ENCODE measurements around the gene SGCA. TPM values are rescaled to one million over a fixed set of nuclear protein-coding genes. Genes with fewer than 3 reads are reported as not detected.

Gene SGCA
- total RNA-seq, 1 donor from 2014 or later, result not detected

DNA sequence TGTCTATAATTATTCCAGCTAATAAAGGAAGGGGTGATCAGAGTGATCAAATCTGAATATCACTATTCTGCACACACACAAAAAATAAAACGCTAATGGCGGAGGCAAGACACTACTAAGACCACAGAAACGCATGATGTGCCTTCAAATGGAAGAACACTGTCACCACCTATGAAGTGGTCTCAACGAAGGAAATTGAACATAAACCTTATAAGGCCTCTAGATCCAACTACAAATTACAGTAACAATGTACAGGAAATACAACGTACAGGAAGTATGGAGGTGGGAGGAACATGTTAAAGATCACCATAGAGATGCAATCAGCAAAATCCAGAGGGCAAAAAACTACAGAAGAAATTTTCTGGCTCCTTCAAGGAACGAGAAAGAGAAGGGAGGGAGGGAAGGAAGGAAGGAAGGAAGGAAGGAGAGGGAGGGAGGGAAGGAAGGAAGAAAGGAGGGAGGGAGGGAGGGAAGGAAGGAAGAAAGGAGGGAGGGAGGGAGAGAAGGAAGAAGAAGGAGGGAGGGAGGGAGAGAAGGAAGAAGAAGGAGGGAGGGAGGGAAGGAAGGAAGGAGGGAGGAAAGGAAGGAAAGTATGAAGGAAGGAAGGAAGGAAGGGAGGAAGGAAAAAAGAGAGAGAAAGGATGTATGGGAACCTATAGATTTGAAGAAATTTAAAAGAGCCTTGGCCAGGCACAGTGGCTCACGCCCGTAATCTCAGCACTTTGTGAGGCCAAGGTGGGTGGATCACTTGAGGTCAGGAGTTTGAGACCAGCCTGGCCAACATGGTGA, 3.1 kb upstream of the SGCA start:
- H3K36me3 Mint-ChIP-seq (ENCODE audit: low read depth, unreplicated experiment), result peaks cover 4% of the 10 kb centered on the region
- no peak overlapping the region for H3K4me3 Mint-ChIP-seq (ENCODE audit: unreplicated experiment)
- peaks cover 17% of the 10 kb centered on the region for H3K4me1 Mint-ChIP-seq (ENCODE audit: unreplicated experiment)
- DNase-seq (ENCODE audit: low spot score), result no peak
- H3K27me3 Mint-ChIP-seq (ENCODE audit: unreplicated experiment), result peaks cover 8% of the 10 kb centered on the region
- no peaks in the 10 kb centered on the region for H3K9me3 Mint-ChIP-seq (ENCODE audit: unreplicated experiment)
- peak overlapping the region; percentile 7 for H3K27ac Mint-ChIP-seq (ENCODE audit: unreplicated experiment)
- TF ChIP-seq, protein P1, sequence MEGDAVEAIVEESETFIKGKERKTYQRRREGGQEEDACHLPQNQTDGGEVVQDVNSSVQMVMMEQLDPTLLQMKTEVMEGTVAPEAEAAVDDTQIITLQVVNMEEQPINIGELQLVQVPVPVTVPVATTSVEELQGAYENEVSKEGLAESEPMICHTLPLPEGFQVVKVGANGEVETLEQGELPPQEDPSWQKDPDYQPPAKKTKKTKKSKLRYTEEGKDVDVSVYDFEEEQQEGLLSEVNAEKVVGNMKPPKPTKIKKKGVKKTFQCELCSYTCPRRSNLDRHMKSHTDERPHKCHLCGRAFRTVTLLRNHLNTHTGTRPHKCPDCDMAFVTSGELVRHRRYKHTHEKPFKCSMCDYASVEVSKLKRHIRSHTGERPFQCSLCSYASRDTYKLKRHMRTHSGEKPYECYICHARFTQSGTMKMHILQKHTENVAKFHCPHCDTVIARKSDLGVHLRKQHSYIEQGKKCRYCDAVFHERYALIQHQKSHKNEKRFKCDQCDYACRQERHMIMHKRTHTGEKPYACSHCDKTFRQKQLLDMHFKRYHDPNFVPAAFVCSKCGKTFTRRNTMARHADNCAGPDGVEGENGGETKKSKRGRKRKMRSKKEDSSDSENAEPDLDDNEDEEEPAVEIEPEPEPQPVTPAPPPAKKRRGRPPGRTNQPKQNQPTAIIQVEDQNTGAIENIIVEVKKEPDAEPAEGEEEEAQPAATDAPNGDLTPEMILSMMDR (IDR thresholded peaks at IDR 0.05; ENCODE audit: unreplicated experiment), result no peak

DNA sequence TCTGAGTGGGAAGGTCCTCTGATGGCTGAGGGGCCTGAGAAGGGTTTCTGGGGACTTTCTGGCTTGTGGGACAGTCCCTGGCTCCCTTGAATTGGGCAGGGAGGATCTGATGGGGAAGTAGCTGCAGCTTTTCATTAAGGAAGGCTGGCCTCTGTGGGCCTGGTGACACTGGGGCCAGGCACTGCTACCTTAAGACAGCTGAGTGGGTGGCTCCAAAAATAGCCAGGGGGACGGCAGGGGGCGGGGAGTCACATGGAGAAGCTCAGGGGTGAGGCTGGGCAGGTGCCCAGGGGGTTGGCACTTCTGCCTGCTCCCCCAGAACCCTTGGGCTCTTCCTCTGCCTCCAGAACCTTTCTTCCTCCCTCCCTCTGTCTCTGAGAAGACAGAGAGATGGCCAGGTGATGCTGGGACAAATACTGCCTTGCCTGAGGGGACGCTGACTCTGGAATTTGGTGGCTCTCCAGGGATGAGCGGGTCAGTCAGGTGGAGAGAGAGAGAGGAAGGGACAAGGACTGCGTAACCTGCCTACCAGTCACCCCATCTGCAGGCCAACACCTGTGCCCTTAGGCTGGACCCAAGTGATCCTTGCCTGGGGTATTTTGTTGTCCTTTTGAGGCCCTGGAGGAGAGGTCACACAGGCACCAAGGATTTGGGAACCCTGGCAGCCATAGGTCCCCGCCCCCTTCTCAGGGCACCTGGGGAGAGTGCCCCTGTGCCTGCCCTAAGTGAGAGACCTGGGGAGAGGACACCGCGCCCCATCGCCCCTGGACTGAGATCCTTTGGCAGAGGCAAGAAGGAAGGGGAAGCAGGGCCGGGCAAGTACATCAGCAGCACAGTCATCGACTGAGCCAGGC, 1.7 kb upstream of the SGCA start:
- Mint-ChIP-seq H3K27ac (ENCODE audit: unreplicated experiment) (peak overlapping the region; percentile 70), H3K9me3 (ENCODE audit: unreplicated experiment) (no peaks in the 10 kb centered on the region), H3K4me3 (ENCODE audit: unreplicated experiment) (no peak overlapping the region), H3K36me3 (ENCODE audit: low read depth, unreplicated experiment) (peaks cover 4% of the 10 kb centered on the region), H3K27me3 (ENCODE audit: unreplicated experiment) (peaks cover 8% of the 10 kb centered on the region), H3K4me1 (ENCODE audit: unreplicated experiment) (peaks cover 21% of the 10 kb centered on the region)
- no peak for DNase-seq (ENCODE audit: low spot score)
- TF ChIP-seq, protein P1 (IDR thresholded peaks at IDR 0.05; ENCODE audit: unreplicated experiment), result no peak

DNA sequence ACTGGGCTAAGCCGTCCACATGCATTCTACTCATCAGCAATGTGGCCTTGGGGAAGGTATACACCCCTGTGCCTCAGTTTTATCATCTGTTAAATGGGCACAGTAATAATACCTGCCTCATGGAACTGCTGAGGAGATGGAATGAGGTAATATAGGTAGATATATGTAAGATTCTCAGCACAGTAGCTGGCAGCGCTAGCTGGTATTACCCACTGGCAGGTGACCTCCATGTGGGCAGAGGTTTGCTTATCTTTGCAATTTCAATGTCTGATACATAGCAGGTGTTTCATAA, 1.2 kb upstream of the SGCA start:
- H3K27ac Mint-ChIP-seq (ENCODE audit: unreplicated experiment), result no peak overlapping the region
- no peak overlapping the region for H3K4me3 Mint-ChIP-seq (ENCODE audit: unreplicated experiment)
- H3K36me3 Mint-ChIP-seq (ENCODE audit: low read depth, unreplicated experiment), result peaks cover 8% of the 10 kb centered on the region
- peaks cover 11% of the 10 kb centered on the region for H3K27me3 Mint-ChIP-seq (ENCODE audit: unreplicated experiment)
- H3K9me3 Mint-ChIP-seq (ENCODE audit: unreplicated experiment), result no peaks in the 10 kb centered on the region
- DNase-seq (ENCODE audit: low spot score), result no peak
- peaks cover 21% of the 10 kb centered on the region for H3K4me1 Mint-ChIP-seq (ENCODE audit: unreplicated experiment)
- TF ChIP-seq, protein P1 (IDR thresholded peaks at IDR 0.05; ENCODE audit: unreplicated experiment), result no peak

DNA sequence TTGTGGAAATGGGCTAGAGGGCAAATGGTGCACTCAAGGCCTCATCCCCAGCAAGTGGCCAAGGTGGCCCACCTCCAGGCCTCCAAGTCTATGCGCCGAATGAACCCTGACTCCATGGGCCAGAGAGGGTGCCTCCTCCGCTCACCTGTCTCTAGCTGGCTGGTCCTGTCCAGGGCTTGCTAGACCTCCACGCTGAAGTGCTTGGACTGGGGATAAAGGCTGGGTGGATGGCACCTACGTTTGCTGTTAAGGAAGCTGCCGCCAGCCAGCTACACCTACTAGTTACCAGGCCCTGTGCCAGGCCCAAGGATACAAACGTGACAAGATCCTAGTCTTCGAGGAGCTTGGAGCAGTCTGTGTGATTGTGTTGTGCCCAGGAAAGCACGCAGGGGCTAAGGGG, 739 bp upstream of the SGCA start:
- H3K4me1 Mint-ChIP-seq (ENCODE audit: unreplicated experiment), result peaks cover 21% of the 10 kb centered on the region
- H3K36me3 Mint-ChIP-seq (ENCODE audit: low read depth, unreplicated experiment), result peaks cover 8% of the 10 kb centered on the region
- H3K9me3 Mint-ChIP-seq (ENCODE audit: unreplicated experiment), result no peaks in the 10 kb centered on the region
- no peak overlapping the region for H3K4me3 Mint-ChIP-seq (ENCODE audit: unreplicated experiment)
- peak overlapping the region; percentile 52 for H3K27ac Mint-ChIP-seq (ENCODE audit: unreplicated experiment)
- TF ChIP-seq, protein P1 (IDR thresholded peaks at IDR 0.05; ENCODE audit: unreplicated experiment), result no peak
- DNase-seq (ENCODE audit: low spot score), result no peak
- peaks cover 11% of the 10 kb centered on the region for H3K27me3 Mint-ChIP-seq (ENCODE audit: unreplicated experiment)

DNA sequence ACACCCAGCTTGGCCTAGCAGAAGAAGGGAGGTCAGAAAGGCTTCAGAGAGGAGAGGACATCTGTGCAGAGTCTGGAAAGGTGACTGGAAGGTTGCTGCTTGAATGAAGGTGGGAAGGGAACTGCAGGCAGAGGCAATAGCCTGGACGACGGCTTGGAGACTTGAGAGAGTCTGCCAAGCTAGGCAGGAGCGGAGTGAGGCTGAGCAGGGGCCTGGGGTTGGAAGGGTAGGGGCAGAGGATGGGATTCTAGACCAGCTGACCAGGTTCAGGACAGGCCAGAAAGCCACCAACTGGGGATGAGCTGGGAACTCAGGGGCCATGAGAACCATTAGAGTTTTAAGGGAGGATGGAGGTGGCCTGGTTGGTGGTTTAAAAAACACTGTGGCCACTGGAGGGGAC, 339 bp upstream of the SGCA start:
- TF ChIP-seq, protein P1 (IDR thresholded peaks at IDR 0.05; ENCODE audit: unreplicated experiment), result no peak
- peaks cover 21% of the 10 kb centered on the region for H3K4me1 Mint-ChIP-seq (ENCODE audit: unreplicated experiment)
- H3K27me3 Mint-ChIP-seq (ENCODE audit: unreplicated experiment), result peaks cover 11% of the 10 kb centered on the region
- no peaks in the 10 kb centered on the region for H3K9me3 Mint-ChIP-seq (ENCODE audit: unreplicated experiment)
- H3K36me3 Mint-ChIP-seq (ENCODE audit: low read depth, unreplicated experiment), result peaks cover 8% of the 10 kb centered on the region
- no peak overlapping the region for H3K4me3 Mint-ChIP-seq (ENCODE audit: unreplicated experiment)
- no peak for DNase-seq (ENCODE audit: low spot score)
- H3K27ac Mint-ChIP-seq (ENCODE audit: unreplicated experiment), result peak overlapping the region; percentile 52
